Measurements from ENCODE around the gene FAM229B.

Gene FAM229B

GRCh38 chr6:112130878-112131277, 43.5 kb downstream of the FAM229B start:
- Histone ChIP-seq H3K27me3 (ENCODE audit: low read depth) (no peaks in the 10 kb centered on the region; the same call in 1 of the 2 replicates), H3K4me3 (no peak overlapping the region), H3K4me1 (0 out of 2 replicates have a peak, but pooled peaks cover 4% of the 10 kb centered on the region), H3K36me3 (replicated peaks) (no peaks in the 10 kb centered on the region), H3K9me3 (no peaks in the 10 kb centered on the region)
- in situ Hi-C loops (cut with MboI; ENCODE audit: low sequenced_read_pairs), result no loop called here
- DNase-seq (ENCODE audit: low spot score in 2 of 2), result no peak

- in situ Hi-C loops (cut with MboI; ENCODE audit: low sequenced_read_pairs), result no loop called here
- no peaks in the 10 kb centered on the region for H3K27me3 ChIP-seq (ENCODE audit: low read depth)
Observed at GRCh38 chr6:112139052-112139451, 51.7 kb downstream of the FAM229B start.

GRCh38 chr6:112141707-112142106, 54.3 kb downstream of the FAM229B start:
- Histone ChIP-seq H3K27me3 (ENCODE audit: low read depth) (no peaks in the 10 kb centered on the region), H3K4me1 (no peaks in the 10 kb centered on the region), H3K4me3 (no peak overlapping the region), H3K36me3 (replicated peaks) (no peaks in the 10 kb centered on the region), H3K9me3 (no peaks in the 10 kb centered on the region)
- in situ Hi-C loops (cut with MboI; ENCODE audit: low sequenced_read_pairs), result no loop called here
- DNase-seq (ENCODE audit: low spot score in 2 of 2), result no peak

More at GRCh38 chr6:112139052-112139451, 51.7 kb downstream of the FAM229B start:
- Histone ChIP-seq H3K9me3 (no peaks in the 10 kb centered on the region), H3K36me3 (replicated peaks) (no peaks in the 10 kb centered on the region), H3K4me1 (no peaks in the 10 kb centered on the region), H3K4me3 (no peak overlapping the region)
- DNase-seq (ENCODE audit: low spot score in 2 of 2), result no peak

GRCh38 chr6:112144145-112144926, 56.9 kb downstream of the FAM229B start:
- H3K36me3 ChIP-seq (replicated peaks), result no peaks in the 10 kb centered on the region
- in situ Hi-C loops (cut with MboI; ENCODE audit: low sequenced_read_pairs), result no loop called here
- no peaks in the 10 kb centered on the region for H3K27me3 ChIP-seq (ENCODE audit: low read depth)
- no peaks in the 10 kb centered on the region for H3K9me3 ChIP-seq
- no peak for DNase-seq (ENCODE audit: low spot score in 2 of 2)
- no peaks in the 10 kb centered on the region for H3K4me1 ChIP-seq
- no peak overlapping the region for H3K4me3 ChIP-seq

GRCh38 chr6:112145080-112145573, 57.7 kb downstream of the FAM229B start:
- Histone ChIP-seq H3K9me3 (no peaks in the 10 kb centered on the region), H3K27me3 (ENCODE audit: low read depth) (no peaks in the 10 kb centered on the region), H3K4me3 (no peak overlapping the region), H3K36me3 (replicated peaks) (no peaks in the 10 kb centered on the region), H3K4me1 (no peaks in the 10 kb centered on the region)
- in situ Hi-C loops (cut with MboI; ENCODE audit: low sequenced_read_pairs), result no loop called here
- DNase-seq (ENCODE audit: low spot score in 2 of 2), result no peak

GRCh38 chr6:112148103-112148502, 60.7 kb downstream of the FAM229B start:
- no peaks in the 10 kb centered on the region for H3K9me3 ChIP-seq
- DNase-seq (ENCODE audit: low spot score in 2 of 2), result no peak
- H3K27me3 ChIP-seq (ENCODE audit: low read depth), result no peaks in the 10 kb centered on the region
- H3K4me3 ChIP-seq, result no peak overlapping the region
- in situ Hi-C loops (cut with MboI; ENCODE audit: low sequenced_read_pairs), result no loop called here
- no peaks in the 10 kb centered on the region for H3K4me1 ChIP-seq
- H3K36me3 ChIP-seq (replicated peaks), result no peaks in the 10 kb centered on the region

- H3K36me3 ChIP-seq (replicated peaks), result no peaks in the 10 kb centered on the region
- in situ Hi-C loops (cut with MboI; ENCODE audit: low sequenced_read_pairs), result no loop called here
- no peak for DNase-seq (ENCODE audit: low spot score in 2 of 2)
Observed at GRCh38 chr6:112149236-112149635, 61.8 kb downstream of the FAM229B start.

GRCh38 chr6:112149719-112150263, 62.4 kb downstream of the FAM229B start:
- no peak overlapping the region for H3K4me3 ChIP-seq
- H3K9me3 ChIP-seq, result no peaks in the 10 kb centered on the region
- H3K27me3 ChIP-seq (ENCODE audit: low read depth), result no peaks in the 10 kb centered on the region
- no peaks in the 10 kb centered on the region for H3K36me3 ChIP-seq (replicated peaks)
- H3K4me1 ChIP-seq, result no peaks in the 10 kb centered on the region
- in situ Hi-C loops (cut with MboI; ENCODE audit: low sequenced_read_pairs), result loop anchor here (25.0 kb wide), 1 partner anchor 1763 kb away; no protein-coding TSS in a partner anchor
- DNase-seq (ENCODE audit: low spot score in 2 of 2), result no peak

More at GRCh38 chr6:112149236-112149635, 61.8 kb downstream of the FAM229B start:
- Histone ChIP-seq H3K4me3 (no peak overlapping the region), H3K27me3 (ENCODE audit: low read depth) (no peaks in the 10 kb centered on the region), H3K4me1 (no peaks in the 10 kb centered on the region), H3K9me3 (no peaks in the 10 kb centered on the region)

GRCh38 chr6:112150363-112150762, 63.0 kb downstream of the FAM229B start:
- in situ Hi-C loops (cut with MboI; ENCODE audit: low sequenced_read_pairs), result loop anchor here (25.0 kb wide), 1 partner anchor 1762 kb away; no protein-coding TSS in a partner anchor
- no peak for DNase-seq (ENCODE audit: low spot score in 2 of 2)
- H3K4me3 ChIP-seq, result no peak overlapping the region

More at GRCh38 chr6:112150363-112150762, 63.0 kb downstream of the FAM229B start:
- no peaks in the 10 kb centered on the region for H3K36me3 ChIP-seq (replicated peaks)
- no peaks in the 10 kb centered on the region for H3K4me1 ChIP-seq
- no peaks in the 10 kb centered on the region for H3K27me3 ChIP-seq (ENCODE audit: low read depth)
- H3K9me3 ChIP-seq, result no peaks in the 10 kb centered on the region

All from HAP-1 (cell line).